Progenitor cell of endocrine pancreas (in vitro differentiated cells): ENCODE data around the gene IRAK2. TPM values are rescaled to one million over a fixed set of nuclear protein-coding genes. Genes with fewer than 3 reads are reported as not detected.

Experiments
- DNase-seq: peaks from one replicate; pipeline ENCODE4 v3.0.0; 2021; ENCODE audit warnings: low spot score; ENCODE audit not compliant: unreplicated experiment
- H3K27ac Mint-ChIP-seq: 2 replicates; pipeline ENCODE4 v1.8.0; 2021; ENCODE audit warnings: mild to moderate bottlenecking, moderate library complexity, mixed read lengths
- H3K27me3 Mint-ChIP-seq: 2 replicates; pipeline ENCODE4 v1.8.0; 2021; ENCODE audit warnings: mixed read lengths
- H3K36me3 Mint-ChIP-seq: 2 replicates; pipeline ENCODE4 v1.8.0; 2022; ENCODE audit warnings: mixed read lengths; ENCODE audit not compliant: insufficient read depth
- H3K4me1 Mint-ChIP-seq: 2 replicates; pipeline ENCODE4 v1.8.0; 2021; ENCODE audit warnings: low read depth, mixed read lengths
- H3K4me3 Mint-ChIP-seq: 2 replicates; pipeline ENCODE4 v1.8.0; 2021; ENCODE audit warnings: low read depth, mild to moderate bottlenecking, moderate library complexity, mixed read lengths
- H3K9me3 Mint-ChIP-seq: 2 replicates; pipeline ENCODE4 v1.8.0; 2021; ENCODE audit warnings: low read depth, mixed read lengths
- CTCF ChIP-seq: fragments of 200-600 bp; sonication (generic); IDR thresholded peaks from one replicate; pipeline ENCODE4 v1.5.0; 2021; ENCODE audit warnings: antibody characterized with exemption, mild to moderate bottlenecking; ENCODE audit not compliant: unreplicated experiment
- total RNA-seq: library from RNA; stranded (reverse); gene quantifications from 2 replicates; pipeline ENCODE4 v1.2.1, GENCODE V29; 2021

Gene IRAK2
- total RNA-seq, 1 donor from 2014 or later: 0.36 TPM

GRCh38 chr3:10233988-10234387 is 69.3 kb downstream of the IRAK2 start:
- Mint-ChIP-seq H3K27ac (no peak overlapping the region), H3K9me3 (no peaks in the 10 kb centered on the region), H3K4me3 (no peak overlapping the region), H3K27me3 (no peaks in the 10 kb centered on the region), H3K36me3 (no peaks in the 10 kb centered on the region), H3K4me1 (no peaks in the 10 kb centered on the region)
- no peak for DNase-seq
- TF ChIP-seq CTCF: no peak

- Mint-ChIP-seq H3K4me1 (no peaks in the 10 kb centered on the region), H3K27ac (no peak overlapping the region), H3K4me3 (no peak overlapping the region), H3K36me3 (no peaks in the 10 kb centered on the region), H3K9me3 (no peaks in the 10 kb centered on the region), H3K27me3 (no peaks in the 10 kb centered on the region)
- TF ChIP-seq CTCF: no peak
- DNase-seq: no peak
Measured at GRCh38 chr3:10234526-10235230, 70.0 kb downstream of the IRAK2 start.

GRCh38 chr3:10235551-10235950 is 70.8 kb downstream of the IRAK2 start:
- Mint-ChIP-seq H3K27me3 (no peaks in the 10 kb centered on the region), H3K4me1 (no peaks in the 10 kb centered on the region), H3K9me3 (no peaks in the 10 kb centered on the region), H3K27ac (no peak overlapping the region), H3K4me3 (no peak overlapping the region), H3K36me3 (no peaks in the 10 kb centered on the region)
- TF ChIP-seq CTCF: no peak
- no peak for DNase-seq

- H3K4me1 Mint-ChIP-seq: no peaks in the 10 kb centered on the region
- no peaks in the 10 kb centered on the region for H3K9me3 Mint-ChIP-seq
- no peaks in the 10 kb centered on the region for H3K27me3 Mint-ChIP-seq
- H3K27ac Mint-ChIP-seq: peak overlapping the region; percentile 33
- no peak for DNase-seq
- H3K36me3 Mint-ChIP-seq: no peaks in the 10 kb centered on the region
- no peak overlapping the region for H3K4me3 Mint-ChIP-seq
- TF ChIP-seq CTCF: no peak
Measured at GRCh38 chr3:10238345-10239183, 73.8 kb downstream of the IRAK2 start.

GRCh38 chr3:10240799-10241198 is 76.1 kb downstream of the IRAK2 start:
- no peak overlapping the region for H3K4me3 Mint-ChIP-seq
- peaks cover 6% of the 10 kb centered on the region for H3K9me3 Mint-ChIP-seq
- TF ChIP-seq CTCF: no peak
- H3K36me3 Mint-ChIP-seq: no peaks in the 10 kb centered on the region
- H3K4me1 Mint-ChIP-seq: no peaks in the 10 kb centered on the region
- no peak for DNase-seq
- H3K27me3 Mint-ChIP-seq: no peaks in the 10 kb centered on the region
- H3K27ac Mint-ChIP-seq: no peak overlapping the region
